HG02938 (cell line): ENCODE data around the gene SSR1.
"Not testable (repeated sequence)": the region's sequence is repeated elsewhere in the genome, so short reads cannot be mapped to it uniquely, and the experiment has no call there.

Experiments
- ATAC-seq: cut with Tn5 transposase; IDR thresholded peaks from one replicate; pipeline ENCODE4 v1.9.1; 2021; ENCODE audit warnings: mild to moderate bottlenecking, moderate library complexity; ENCODE audit not compliant: unreplicated experiment

SSR1 gene

DNA sequence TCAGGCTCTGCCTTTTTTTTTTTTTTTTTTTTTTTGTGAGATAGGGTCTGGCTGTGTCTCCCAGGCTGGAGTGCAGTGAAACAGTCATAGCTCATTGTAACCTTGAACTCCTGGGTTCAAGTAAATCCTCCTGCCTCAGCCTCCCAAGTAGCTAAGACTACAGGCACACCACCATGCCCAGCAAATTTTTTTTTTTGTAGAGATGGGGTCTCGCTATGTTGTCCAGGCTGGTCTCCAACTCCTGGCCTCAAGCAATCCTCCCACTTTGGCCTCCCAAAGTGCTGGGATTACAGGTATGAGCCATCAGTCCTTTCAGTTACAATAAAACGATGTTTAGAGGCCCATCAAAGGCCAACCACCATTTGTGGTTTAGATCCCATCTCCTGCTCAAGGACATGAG, 6.4 kb upstream of the SSR1 start:
- not testable (repeated sequence) for ATAC-seq

DNA sequence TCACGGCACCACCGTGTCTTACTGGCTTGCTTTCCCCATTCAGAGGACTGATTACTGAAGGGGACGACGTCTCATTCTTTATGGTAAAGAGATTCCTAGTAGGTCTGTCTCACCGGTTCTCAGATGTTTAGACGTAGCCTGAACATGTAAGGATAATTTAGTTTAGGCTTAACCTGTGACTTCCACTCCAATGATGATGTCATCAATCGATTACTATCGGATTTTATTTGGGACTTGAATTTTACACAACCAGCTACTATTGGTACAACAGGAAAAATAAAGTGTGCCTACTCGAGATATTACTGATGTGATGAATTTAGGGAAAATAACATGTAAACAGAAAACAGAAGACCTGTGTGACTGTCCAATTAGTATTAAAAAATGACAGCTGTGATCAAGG, 4.5 kb upstream of the SSR1 start:
- ATAC-seq, result no peak

DNA sequence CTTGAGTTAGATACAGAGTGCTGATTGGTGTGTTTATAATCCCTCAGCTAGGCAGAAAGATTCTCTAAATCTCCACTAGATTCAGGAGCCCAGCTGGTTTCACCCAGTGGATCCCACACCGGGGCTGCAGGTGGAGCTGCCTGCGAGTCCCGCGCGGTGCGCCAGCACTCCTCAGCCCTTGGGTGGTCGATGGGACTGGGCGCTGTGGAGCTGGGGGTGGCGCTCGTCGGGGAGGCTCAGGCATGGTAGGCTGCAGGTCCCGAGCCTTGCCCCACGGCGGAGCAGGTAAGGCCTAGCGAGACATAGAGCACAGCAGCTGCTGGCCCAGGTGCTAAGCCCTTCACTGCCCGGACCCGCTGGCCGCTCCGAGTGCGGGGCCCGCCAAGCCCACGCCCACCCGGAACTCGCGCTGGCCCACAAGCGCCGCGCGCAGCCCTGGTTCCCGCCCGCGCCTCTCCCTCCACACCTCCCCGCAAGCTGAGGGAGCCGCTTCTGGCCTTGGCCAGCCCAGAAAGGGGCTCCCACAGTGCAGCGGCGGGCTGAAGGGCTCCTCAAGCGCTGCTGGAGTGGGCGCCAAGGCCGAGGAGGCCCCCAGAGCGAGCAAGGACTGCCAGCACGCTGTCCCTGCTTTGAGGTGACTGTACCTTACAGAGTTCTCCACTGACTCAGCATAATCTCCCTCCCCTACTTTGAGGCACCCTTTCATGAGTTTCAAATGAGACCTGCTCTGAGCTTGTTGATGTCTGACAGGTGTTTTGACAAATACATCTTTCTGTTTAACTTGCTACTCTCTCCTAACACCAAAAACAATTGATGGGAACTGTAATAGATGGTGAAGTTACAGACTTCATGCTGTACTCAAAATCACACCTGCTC, 3.9 kb upstream of the SSR1 start:
- no peak for ATAC-seq

DNA sequence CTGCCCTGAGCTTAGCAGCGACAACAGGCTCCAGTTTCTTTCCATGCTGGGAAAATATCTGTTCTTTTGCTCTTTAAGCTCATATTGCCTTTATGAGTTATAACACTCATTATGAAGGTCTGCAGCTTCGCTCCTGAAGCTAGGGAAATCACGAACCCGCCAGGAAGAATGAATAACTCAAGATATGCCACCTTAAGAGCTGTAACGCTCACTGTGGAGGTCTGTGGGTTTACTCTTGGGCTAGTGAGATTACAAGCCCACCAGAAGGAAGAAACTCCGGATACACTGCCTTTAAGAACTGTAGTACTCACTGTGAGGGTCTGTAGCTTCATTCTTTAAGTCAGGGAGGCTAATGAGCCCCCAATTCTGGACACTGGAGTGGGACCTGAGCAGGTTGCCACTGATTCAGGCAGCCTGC, 3.0 kb upstream of the SSR1 start:
- ATAC-seq, result no peak

DNA sequence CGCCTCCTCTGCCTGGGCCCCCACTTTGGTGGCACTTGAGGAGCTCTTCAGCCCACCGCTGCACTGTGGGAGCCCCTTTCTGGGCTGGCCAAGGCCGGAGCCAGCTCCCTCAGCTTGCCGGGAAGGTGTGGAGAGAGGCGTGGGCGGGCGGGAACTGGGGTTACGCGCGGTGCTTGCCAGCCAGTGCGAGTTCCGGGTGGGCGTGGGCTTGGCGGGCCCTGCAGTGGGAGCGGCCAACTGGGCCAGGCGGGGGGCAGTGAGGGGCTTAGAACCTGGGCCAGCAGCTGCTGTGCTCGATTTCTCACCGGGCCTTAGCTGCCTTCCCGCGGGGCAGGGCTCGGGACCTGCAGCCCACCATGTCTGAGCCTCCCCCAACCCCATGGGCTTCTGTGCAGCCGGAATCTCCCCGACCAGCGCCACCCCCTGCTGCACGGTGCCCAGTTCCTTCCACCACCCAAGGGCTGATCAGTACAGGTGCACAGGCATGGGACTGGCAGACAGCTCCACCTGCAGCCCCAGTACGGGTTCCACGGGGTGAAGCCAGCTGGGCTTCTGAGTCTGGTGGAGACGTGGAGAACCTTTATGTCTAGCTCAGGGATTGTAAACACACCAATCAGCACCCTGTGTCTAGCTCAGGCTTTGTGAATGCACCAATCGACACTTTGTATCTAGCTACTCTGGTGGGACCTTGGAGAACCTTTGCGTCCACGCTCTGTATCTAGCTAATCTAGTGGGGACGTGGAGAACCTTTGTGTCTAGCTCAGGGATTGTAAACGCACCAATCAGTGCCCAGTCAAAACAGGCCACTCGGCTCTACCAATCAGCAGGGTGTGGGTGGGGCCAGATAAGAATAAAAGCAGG, 2.3 kb upstream of the SSR1 start:
- not testable (repeated sequence) for ATAC-seq

DNA sequence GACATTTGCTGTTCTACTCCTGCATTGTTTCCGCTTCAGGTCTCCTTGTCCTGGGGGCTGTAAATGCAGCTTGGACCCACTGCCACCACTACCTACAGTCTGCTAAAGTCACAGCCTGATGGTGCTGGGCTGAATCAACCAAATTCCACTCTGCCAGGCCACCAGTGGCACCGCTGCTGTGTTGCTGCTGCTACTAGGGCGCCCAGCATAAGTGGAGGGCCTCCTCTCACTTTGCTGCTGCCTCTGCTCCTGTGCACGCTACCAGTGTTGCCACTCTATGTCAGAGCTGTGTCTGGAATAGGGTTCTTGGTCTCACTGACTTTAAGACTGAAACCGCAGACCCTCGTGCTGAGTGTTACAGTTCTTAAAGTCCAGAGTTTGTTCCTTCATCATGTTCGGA, 1.4 kb upstream of the SSR1 start:
- no peak for ATAC-seq

DNA sequence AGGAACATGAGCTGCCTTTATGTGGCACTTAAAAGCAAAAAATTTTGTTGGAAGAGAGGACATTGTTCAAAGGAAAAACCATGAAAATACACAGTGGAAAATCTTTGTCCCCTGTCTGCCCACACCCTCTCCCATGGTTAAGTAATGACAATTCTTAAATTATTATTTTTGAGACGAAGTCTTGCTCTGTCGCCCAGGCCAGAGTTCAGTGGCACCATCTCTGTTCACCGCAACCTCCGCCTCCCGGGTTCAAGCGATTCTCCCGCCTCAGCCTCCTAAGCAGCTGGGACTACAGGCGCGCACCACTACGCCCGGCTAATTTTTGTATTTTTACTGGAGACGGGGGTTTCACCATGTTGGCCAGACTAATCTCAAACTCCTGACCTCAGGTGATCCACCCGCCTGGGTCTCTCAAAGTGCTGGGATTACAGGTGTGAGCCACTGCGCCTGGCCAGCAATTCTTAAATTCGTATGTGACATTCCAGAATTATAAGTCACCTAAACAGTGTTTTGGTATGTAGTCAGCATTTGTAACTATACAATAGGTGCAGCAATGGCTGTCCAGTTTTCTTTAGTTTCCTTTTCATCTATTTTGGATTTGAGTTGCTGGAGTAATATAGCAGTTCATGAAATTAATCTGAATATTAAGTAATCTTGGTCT, 636 bp upstream of the SSR1 start:
- no peak for ATAC-seq

DNA sequence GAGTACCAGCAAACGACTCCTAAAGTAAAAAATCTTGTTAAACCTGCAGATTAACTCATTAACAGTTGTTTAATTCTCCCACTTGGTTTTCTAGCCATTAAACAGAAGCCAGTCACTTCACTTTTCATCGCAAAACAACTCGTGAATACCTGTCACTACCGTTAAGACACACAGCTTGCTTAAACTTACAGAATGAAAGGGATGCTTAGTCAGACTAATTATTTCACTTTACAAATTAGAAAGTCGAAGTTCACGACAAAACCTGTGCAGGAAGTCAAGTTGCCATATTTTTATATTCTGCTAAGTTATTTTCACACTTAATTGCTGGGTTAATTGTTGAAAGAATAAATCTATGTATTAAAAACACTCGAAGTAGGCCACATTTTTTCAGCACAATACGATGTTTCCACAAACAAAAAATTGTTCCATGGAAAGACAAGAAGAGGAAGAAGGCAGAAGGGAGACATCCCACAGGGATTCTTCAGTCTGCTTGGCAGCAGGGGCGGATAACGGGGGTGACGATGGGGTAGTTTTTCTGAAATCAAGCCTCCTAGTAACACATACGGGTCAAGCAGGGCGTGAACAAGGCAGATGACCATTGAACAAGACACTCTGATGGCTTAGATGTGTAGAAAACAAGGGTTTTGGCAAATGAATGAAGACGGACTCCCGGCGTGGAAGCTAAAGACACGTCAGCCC, 933 bp downstream of the SSR1 start:
- ATAC-seq, result no peak

DNA sequence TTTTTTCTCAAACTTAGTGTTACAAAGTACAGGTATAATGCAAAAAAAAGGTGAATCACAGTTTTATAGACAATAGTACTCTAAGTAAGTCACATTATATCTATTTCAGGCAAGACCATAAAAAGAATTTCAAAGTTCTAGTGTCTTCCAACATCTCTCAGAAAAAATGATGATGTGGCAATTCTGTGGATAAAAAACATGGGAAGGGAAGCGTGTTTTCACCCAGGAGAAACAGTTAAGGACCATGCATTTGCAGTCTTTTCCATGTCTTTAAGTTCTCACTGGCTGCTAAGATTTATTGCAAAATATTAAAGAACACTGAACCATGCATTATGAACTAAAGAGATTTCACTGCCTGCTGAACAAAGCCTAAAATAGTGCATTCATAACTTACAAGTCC, 1.8 kb downstream of the SSR1 start:
- ATAC-seq, result no peak

DNA sequence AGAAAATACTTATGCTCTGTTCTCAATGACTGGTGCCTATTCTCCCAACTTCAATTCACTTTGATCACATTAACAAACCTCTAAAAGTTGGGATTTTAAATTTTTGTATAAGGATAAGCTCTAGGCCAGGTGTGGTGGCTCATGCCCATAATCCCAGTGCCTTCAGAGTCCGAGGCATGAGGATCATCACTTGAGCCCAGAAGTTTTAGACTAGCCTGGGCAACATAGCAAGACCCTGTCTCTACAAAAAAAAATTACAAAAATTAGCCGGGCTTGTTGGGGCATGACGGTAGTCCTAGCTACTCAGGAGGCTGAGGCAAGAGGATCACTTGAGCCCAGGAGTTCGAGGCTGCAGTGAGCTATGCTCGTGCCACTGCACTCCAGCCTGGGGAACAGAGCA, 3.9 kb downstream of the SSR1 start:
- ATAC-seq, result no peak

DNA sequence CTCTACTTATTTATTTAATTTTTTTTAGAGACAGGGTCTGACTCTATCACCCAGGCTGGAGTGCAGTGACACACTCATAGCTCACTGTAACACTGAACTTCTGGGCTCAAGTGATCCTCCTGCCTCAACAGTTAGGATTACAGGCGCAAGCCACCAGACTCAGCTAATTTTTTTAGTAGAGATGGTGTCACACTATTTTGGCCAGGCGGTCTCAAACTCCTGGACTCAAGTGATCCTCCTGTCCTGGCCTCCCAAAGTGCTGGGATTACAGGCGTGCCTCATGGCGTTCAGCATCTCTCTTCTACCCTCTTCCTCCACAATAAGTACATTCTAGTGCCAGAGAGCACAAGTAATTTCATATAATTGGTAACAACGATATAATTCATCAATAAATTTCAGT, 5.5 kb downstream of the SSR1 start:
- no peak for ATAC-seq

DNA sequence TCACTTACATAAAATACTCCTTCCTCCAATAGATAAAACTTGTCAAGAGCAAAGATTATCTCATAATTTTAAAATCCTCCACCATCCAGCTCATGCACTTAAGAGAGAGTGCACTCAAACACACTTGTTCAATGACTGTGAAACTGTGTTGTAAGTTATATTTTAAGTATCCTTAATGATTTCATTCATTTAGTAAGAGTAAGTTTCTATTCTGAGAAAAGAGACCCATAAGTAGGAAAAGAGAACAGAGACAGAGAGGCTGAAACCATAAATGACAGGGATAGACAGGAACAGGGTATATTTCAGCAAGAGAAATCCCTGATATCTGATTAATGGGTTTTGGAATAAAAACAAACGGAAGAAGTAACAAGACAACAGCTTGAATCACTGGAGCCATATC, 8.2 kb downstream of the SSR1 start:
- ATAC-seq, result no peak

DNA sequence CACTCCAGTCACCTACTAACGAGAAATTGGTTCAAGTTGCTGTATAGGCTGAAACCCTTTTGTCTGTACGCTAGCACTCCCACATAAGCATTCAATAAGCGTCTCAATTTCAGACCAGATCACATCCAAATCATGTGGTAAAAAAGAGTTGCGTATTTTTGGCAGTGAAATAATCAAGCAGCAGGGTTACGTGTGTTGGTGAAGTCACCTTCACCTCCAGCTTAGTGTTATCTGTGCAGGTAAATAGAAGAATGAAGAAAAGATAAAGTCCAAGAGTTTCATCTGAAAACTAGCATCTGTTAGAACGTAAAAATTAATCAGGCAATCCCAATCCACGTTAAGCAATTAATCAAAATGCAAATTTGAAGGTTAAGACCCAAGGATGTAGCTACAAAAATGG, 11.3 kb downstream of the SSR1 start:
- ATAC-seq, result no peak

DNA sequence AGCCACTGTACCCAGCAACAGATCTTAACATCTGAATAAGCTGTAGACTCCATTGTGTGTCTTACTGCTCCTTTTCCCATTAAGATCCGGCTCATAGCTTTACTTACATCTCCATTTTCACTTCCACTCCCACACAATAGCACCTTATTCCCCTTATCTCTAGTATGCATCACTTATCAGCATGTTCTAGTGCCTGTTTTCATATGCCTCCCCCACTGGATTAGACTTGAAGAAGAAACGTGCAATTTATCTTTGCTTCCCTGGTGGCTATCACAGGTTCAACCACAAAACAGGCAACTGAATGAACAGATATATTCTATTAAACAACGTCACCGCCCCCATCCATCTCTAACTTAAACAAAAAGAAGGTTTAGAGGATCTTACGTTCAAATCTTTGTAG, 12.1 kb downstream of the SSR1 start:
- no peak for ATAC-seq

DNA sequence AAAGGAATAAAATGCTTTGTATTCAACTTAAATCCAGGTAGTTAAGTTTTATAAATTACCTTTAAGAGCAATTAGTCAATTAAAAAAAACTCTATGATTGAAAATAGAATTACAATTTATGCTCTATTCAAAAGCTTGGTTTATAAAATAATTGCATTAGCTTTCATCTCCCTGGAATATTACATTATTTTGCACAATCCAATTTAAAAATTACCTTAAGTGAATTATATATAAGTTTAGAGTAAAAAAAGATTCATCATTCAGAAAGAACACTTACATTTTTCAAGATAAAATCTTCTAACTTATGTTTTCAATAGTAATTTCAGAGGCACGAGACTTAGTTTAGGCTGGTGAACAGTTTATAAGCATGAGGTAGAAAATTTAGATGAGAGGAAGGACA, 14.9 kb downstream of the SSR1 start:
- ATAC-seq, result no peak

DNA sequence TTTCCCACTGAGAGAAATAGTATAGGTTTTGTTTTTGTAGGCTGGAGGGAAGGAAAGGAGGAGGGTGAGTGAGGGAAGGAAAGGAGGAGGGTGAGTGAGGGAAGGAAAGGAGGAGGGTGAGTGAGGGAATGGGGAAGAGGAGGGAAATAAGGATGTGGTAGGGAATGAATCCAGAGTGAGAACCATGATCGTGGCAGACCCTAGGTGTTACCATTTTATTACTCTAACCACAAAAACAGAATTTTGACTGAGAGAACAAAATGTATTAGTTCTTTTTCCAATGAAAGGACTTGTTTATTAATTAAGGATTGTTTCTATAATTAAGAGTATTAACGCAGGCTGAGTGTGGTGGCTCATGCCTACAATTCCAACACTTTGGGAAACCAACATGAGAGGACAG, 16.4 kb downstream of the SSR1 start:
- ATAC-seq, result no peak

DNA sequence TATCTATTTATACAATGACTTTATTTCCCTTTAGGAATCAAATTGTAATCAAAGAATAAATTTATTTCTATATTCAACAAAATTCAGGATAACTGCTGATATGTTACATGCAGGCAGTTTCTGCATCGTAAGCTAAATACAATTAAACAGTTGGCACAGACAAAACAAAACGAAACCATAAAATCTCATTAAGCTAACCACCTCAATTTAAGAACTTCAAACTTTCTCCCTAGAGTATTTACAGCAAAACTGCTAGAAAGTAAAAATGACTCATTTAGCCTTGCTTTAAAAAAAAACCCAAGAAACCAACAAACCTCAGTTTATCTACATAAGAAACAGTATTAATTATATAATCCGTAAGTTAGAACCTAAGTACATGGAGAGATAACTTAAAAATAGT, 17.1 kb downstream of the SSR1 start:
- ATAC-seq, result no peak

DNA sequence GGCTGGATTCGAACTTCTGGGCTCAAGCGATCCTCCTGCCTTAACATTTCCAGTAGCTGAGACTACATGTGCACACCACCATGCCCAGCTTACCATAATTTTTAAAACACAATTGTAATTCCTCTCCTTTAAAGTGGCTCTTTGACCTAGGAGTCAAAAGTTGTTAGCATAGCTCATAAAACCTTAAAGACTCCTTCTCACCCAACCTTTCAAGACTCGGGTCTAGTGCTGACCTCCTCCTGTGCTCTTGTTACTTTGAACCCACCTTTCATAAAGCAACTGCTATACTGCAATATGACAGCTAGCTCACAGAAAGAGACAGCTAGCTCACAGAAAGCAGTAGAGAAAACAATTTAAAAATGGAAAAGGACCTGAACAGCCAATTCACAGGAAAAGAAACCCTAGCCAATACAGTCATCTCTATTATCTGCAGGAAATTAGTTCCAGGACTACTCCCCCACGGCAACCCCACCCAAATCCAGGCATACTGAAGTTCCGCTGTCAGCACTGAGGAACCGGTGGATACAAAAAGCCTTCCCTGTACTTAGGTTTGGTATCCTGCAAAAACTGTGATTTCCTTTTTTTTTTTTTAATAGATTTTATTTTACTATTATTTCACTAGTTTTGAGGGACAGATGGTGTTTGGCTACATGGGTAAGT, 20.3 kb downstream of the SSR1 start:
- no peak for ATAC-seq

DNA sequence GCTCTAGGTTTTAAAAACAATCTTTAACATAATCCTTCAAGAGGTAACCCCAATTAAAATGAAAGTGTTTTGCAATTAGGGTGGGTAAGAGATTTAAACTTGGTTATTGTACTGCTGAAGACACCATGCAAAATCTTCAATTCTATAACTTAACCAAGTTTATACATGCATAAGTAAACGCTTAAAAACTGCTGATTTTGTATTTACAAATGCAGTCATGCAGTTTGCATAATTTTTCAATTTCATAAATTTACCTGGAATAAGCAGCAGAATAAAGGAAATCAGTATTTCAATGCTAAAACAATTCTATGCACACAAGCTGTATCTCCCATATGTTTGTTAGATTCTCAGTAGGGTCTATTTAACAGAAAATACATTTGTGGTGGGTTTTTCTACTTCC, 22.9 kb downstream of the SSR1 start:
- ATAC-seq, result no peak

DNA sequence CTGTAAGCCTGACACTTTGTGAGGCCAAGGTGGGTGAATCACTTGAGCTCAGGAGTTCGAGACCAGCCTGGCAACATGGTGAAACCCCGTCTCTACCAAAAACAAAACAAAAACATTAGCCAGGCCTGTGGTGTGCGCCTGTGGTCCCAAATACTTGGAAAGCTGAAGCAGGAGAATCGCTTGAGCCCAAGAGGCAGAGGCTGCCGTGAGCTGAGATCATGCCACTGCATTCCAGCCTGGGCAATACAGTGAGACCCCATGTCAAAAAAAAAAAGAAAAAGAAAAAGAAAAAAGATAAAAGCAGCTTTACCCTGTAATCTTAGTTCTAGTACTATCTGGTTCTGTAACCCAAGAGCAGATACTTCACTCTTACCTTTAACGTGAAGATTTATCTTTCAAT, 27.6 kb downstream of the SSR1 start:
- ATAC-seq, result no peak

DNA sequence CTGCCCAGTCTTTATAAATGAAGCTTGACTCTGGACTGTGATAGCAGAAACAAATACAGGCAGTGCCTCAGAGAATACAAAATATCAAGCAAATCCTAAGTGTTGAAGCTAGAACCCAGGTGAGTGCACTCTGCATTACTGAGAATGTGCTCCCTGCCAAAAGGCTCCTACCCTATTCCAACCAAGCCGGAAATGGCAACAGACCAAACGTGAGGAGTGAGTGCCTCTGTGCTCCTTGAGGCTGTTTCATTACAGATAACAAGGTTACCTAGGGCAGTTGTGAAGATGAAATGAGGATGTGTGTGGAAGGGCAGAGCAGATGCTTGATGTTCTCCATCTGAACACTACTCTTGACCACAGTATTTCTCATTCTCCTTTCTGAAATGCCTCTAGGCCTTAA, 29.3 kb downstream of the SSR1 start:
- no peak for ATAC-seq
